ENCODE measurements around the gene IFT80.

- TF ChIP-seq CTCF (IDR thresholded peaks at IDR 0.05) (no peak), POLR2A (IDR thresholded peaks at IDR 0.05) (no peak), POLR2AphosphoS5 (IDR thresholded peaks at IDR 0.05) (peak in 1 of 3 donors; percentile 13)
Measured at GRCh38 chr3:160226026-160226907, 172.8 kb downstream of the IFT80 start.
